ENCODE results near the gene TLE7.

The TLE7 gene

DNA sequence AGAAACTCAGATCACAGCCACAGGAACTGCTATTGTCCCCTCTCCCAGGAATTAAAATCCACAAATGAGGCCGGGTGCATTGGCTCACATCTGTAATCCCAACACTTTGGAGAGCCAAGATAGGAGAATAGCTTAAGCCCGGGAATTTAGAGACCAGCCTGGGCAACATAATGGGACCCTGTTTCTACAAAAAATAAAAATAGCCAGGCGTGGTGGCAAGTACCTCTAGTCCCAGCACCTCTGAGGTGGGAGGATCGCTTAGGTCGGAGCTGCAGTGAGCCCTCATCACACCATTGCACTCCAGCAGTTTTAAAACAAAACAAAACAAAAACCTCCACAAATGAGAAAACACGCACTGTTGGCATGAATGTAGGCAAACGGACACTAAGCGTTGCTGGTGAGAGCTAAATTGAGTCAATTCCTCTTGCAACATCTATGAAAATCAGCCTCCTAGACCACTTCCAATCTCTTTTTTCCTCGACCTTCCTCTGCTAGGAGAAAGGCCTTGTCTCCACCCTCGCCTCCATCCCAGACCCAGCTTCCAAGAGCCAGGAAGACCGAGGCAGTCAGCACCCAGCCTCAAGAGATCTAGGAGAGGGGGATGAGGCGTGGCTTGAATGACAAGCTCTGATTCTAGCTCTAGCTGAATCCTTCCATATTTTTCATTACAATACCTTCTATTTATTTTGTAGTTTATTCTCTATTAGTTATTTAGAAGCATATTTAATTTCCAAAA lies 14.8 kb downstream of the TLE7 start:
- ATAC-seq (ENCODE audit: insufficient read depth, low read depth) (no peak), DNase-seq (no peak)
- Histone ChIP-seq H3K4me1 (ENCODE audit: insufficient read depth, low read length) (no peaks in the 10 kb centered on the region), H3K27me3 (ENCODE audit: insufficient read depth, low read length, poor library complexity) (no peaks in the 10 kb centered on the region), H2AFZ (ENCODE audit: low read depth, low read length) (no peak overlapping the region), H3K9me3 (ENCODE audit: insufficient read depth, low read length, severe bottlenecking) (no peaks in the 10 kb centered on the region), H3K4me3 (ENCODE audit: low read depth in 1 of 2, low read length in 2 of 2) (no peak overlapping the region), H3K27ac (ENCODE audit: low read length) (no peak overlapping the region), H3K4me2 (ENCODE audit: insufficient read depth, low read length) (no peak overlapping the region), H3K36me3 (ENCODE audit: insufficient read depth, low read length) (no peaks in the 10 kb centered on the region), H3K79me2 (ENCODE audit: insufficient read depth, low read length) (no peaks in the 10 kb centered on the region), H4K20me1 (ENCODE audit: insufficient read depth, low read length) (no peaks in the 10 kb centered on the region), H3K9ac (ENCODE audit: low read depth, low read length) (no peak overlapping the region)
- TF ChIP-seq EZH2 (IDR thresholded peaks at IDR 0.05; ENCODE audit: borderline replicate concordance, low read depth, low read length, severe bottlenecking) (no peak), CTCF (IDR thresholded peaks at IDR 0.05; ENCODE audit: borderline replicate concordance, extremely low read depth, low read length, poor library complexity, severe bottlenecking) (no peak)

- Histone ChIP-seq H3K9ac (ENCODE audit: low read depth, low read length) (no peak overlapping the region), H3K4me2 (ENCODE audit: insufficient read depth, low read length) (no peak overlapping the region), H2AFZ (ENCODE audit: low read depth, low read length) (no peak overlapping the region), H3K9me3 (ENCODE audit: insufficient read depth, low read length, severe bottlenecking) (no peaks in the 10 kb centered on the region), H3K27ac (ENCODE audit: low read length) (no peak overlapping the region), H3K4me1 (ENCODE audit: insufficient read depth, low read length) (no peaks in the 10 kb centered on the region), H4K20me1 (ENCODE audit: insufficient read depth, low read length) (no peaks in the 10 kb centered on the region), H3K4me3 (ENCODE audit: low read depth in 1 of 2, low read length in 2 of 2) (no peak overlapping the region), H3K36me3 (ENCODE audit: insufficient read depth, low read length) (no peaks in the 10 kb centered on the region), H3K79me2 (ENCODE audit: insufficient read depth, low read length) (no peaks in the 10 kb centered on the region), H3K27me3 (ENCODE audit: insufficient read depth, low read length, poor library complexity) (no peaks in the 10 kb centered on the region)
- DNase-seq (no peak), ATAC-seq (ENCODE audit: insufficient read depth, low read depth) (no peak)
- TF ChIP-seq EZH2 (IDR thresholded peaks at IDR 0.05; ENCODE audit: borderline replicate concordance, low read depth, low read length, severe bottlenecking) (no peak), CTCF (IDR thresholded peaks at IDR 0.05; ENCODE audit: borderline replicate concordance, extremely low read depth, low read length, poor library complexity, severe bottlenecking) (no peak)
Measured at GRCh38 chr16:71426069-71426879, 15.6 kb downstream of the TLE7 start.

- H3K4me3 ChIP-seq (ENCODE audit: low read depth in 1 of 2, low read length in 2 of 2), result no peak overlapping the region
- no peaks in the 10 kb centered on the region for H3K4me1 ChIP-seq (ENCODE audit: insufficient read depth, low read length)
- H3K27me3 ChIP-seq (ENCODE audit: insufficient read depth, low read length, poor library complexity), result no peaks in the 10 kb centered on the region
- no peaks in the 10 kb centered on the region for H3K79me2 ChIP-seq (ENCODE audit: insufficient read depth, low read length)
- H3K36me3 ChIP-seq (ENCODE audit: insufficient read depth, low read length), result no peaks in the 10 kb centered on the region
- no peaks in the 10 kb centered on the region for H3K9me3 ChIP-seq (ENCODE audit: insufficient read depth, low read length, severe bottlenecking)
- ATAC-seq (ENCODE audit: insufficient read depth, low read depth), result no peak
- TF ChIP-seq CTCF (IDR thresholded peaks at IDR 0.05; ENCODE audit: borderline replicate concordance, extremely low read depth, low read length, poor library complexity, severe bottlenecking) (no peak), EZH2 (IDR thresholded peaks at IDR 0.05; ENCODE audit: borderline replicate concordance, low read depth, low read length, severe bottlenecking) (no peak)
- no peak for DNase-seq
- H3K4me2 ChIP-seq (ENCODE audit: insufficient read depth, low read length), result no peak overlapping the region
- H3K27ac ChIP-seq (ENCODE audit: low read length), result no peak overlapping the region
- no peak overlapping the region for H2AFZ ChIP-seq (ENCODE audit: low read depth, low read length)
- H3K9ac ChIP-seq (ENCODE audit: low read depth, low read length), result no peak overlapping the region
- no peaks in the 10 kb centered on the region for H4K20me1 ChIP-seq (ENCODE audit: insufficient read depth, low read length)
Measured at GRCh38 chr16:71425746-71426068, 16.1 kb downstream of the TLE7 start.
